Right ventricle myocardium inferior (tissue), 1 donor: ENCODE results near the gene VRTN. TPM values are rescaled to one million over a fixed set of nuclear protein-coding genes. Genes with fewer than 3 reads are reported as not detected.
A peak's percentile ranks its signal among the peaks of the same experiment; 100 is the strongest.
"Not testable (repeated sequence)": the region's sequence is repeated elsewhere in the genome, so short reads cannot be mapped to it uniquely, and the experiment has no call there.

Experiments used
- ATAC-seq: fragments of 200-7000 bp; cut with Tn5 transposase; one replicate; pipeline ENCODE4 v1.9.1; 2020; ENCODE audit warnings: mild to moderate bottlenecking, moderate library complexity
- DNase-seq: peaks from one replicate; pipeline ENCODE4 v3.0.0; 2021; ENCODE audit errors: missing footprints
- intact Hi-C: fragments of 100-400 bp; cut with DNase I; formaldehyde crosslinking; loops from one replicate; pipeline ENCODE4 v1.11.0; 2022
- long read RNA-seq: library from polyadenylated mRNA; unstranded; transcript quantifications from one replicate; pipeline ENCODE4 v2.0.0, GENCODE V29; 2021
- total RNA-seq: library from RNA; stranded (reverse); fragmentation: NEBNext Ultra II Directional; extraction: Animal tissue kit (Norgen Biotek cat#: 25700); gene quantifications from one replicate; pipeline ENCODE4 v1.2.1, GENCODE V29; 2021
- donor health status: DM: no; HTN: yes; CAD: no; lungs with severe emphysema.

Gene VRTN
- total RNA-seq = not detected
- long read RNA-seq = 0 reads

- no peak for DNase-seq
- intact Hi-C loops = no loop called here
- no peak for ATAC-seq
Observed at GRCh38 chr14:74348241-74348734, at the start of gene VRTN. VRTN (plus strand) TSS chr14:74348471; CDS start chr14:74356784, 8,313 bp downstream.

GRCh38 chr14:74299061-74299545 is 49.2 kb upstream of the VRTN start:
- ATAC-seq = no peak
- DNase-seq = no peak
- intact Hi-C loops = loop anchor here (5.0 kb wide), 1 partner anchor 37 kb away; no protein-coding TSS in a partner anchor

GRCh38 chr14:74301594-74302151 is 46.6 kb upstream of the VRTN start:
- DNase-seq (no peak), ATAC-seq (no peak)
- intact Hi-C loops = no loop called here

- intact Hi-C loops = no loop called here
- DNase-seq (no peak), ATAC-seq (peak; percentile 65)
Observed at GRCh38 chr14:74302152-74302628, 46.1 kb upstream of the VRTN start.

GRCh38 chr14:74302634-74303569 is 45.4 kb upstream of the VRTN start, which contains the start of gene ABCD4:
ABCD4 (minus strand) TSS chr14:74302934; CDS start chr14:74302912, 22 bp downstream.
- DNase-seq (peak; percentile 96), ATAC-seq (peak; percentile 100)
- intact Hi-C loops = no loop called here

- no peak for ATAC-seq
- intact Hi-C loops = no loop called here
- DNase-seq = no peak
Observed at GRCh38 chr14:74308695-74309094, 39.6 kb upstream of the VRTN start.

- no peak for DNase-seq
- no peak for ATAC-seq
- intact Hi-C loops = no loop called here
Observed at GRCh38 chr14:74309125-74310022, 38.9 kb upstream of the VRTN start.

- ATAC-seq (no peak), DNase-seq (no peak)
- intact Hi-C loops = no loop called here
Observed at GRCh38 chr14:74312161-74312560, 36.1 kb upstream of the VRTN start.

GRCh38 chr14:74313601-74314000 is 34.7 kb upstream of the VRTN start:
- DNase-seq (no peak), ATAC-seq (no peak)
- intact Hi-C loops = no loop called here

- ATAC-seq (no peak), DNase-seq (no peak)
- intact Hi-C loops = no loop called here
Observed at GRCh38 chr14:74314576-74314975, 33.7 kb upstream of the VRTN start.

- intact Hi-C loops = no loop called here
- DNase-seq = no peak
- no peak for ATAC-seq
Observed at GRCh38 chr14:74324931-74325361, 23.3 kb upstream of the VRTN start.

- intact Hi-C loops = no loop called here
- DNase-seq (no peak), ATAC-seq (no peak)
Observed at GRCh38 chr14:74325446-74325845, 22.8 kb upstream of the VRTN start.

- intact Hi-C loops = no loop called here
- no peak for ATAC-seq
Observed at GRCh38 chr14:74326369-74327152, 21.7 kb upstream of the VRTN start.

GRCh38 chr14:74329950-74330552 is 18.2 kb upstream of the VRTN start:
- DNase-seq, ATAC-seq, intact Hi-C loops: not testable (repeated sequence)

More at GRCh38 chr14:74326369-74327152, 21.7 kb upstream of the VRTN start:
- no peak for DNase-seq

- intact Hi-C loops = no loop called here
- no peak for DNase-seq
- no peak for ATAC-seq
Observed at GRCh38 chr14:74333909-74334308, 14.4 kb upstream of the VRTN start.

- no peak for ATAC-seq
- intact Hi-C loops = no loop called here
Observed at GRCh38 chr14:74346341-74346740, 1.9 kb upstream of the VRTN start.

GRCh38 chr14:74347097-74347794 is 1.0 kb upstream of the VRTN start:
- ATAC-seq = no peak
- intact Hi-C loops = no loop called here
- no peak for DNase-seq

More at GRCh38 chr14:74346341-74346740, 1.9 kb upstream of the VRTN start:
- no peak for DNase-seq
